ENCODE data around the gene RRN3. TPM values are rescaled to one million over a fixed set of nuclear protein-coding genes. Genes with fewer than 3 reads are reported as not detected.

RRN3 gene
- total RNA-seq, 4 donors from 2014 or later, result 24.7 to 56.9 (median 38.1) TPM

DNA sequence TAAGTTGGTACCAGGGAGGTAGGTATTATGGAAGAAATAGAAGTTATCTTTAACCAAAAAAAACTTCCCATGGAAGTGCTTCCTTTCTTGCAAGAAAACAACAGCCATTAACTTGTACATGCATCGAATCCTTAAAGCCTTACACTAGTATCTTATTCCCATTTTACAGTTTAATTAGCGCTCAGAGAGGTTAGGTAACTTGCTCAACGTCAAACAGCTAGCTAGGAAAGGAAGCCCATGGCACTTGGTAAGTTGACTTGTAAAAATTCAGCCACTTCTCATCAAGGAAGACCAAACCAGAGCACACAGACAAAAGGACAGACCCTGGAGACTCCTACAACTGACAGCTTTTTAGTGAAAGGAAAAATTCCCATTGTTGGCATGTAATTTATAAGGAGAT lies 34.7 kb downstream of the RRN3 start:
- Histone ChIP-seq H3K27me3 (no peaks in the 10 kb centered on the region), H3K36me3 (no peaks in the 10 kb centered on the region)
- intact Hi-C loops (cut with DNase I; ENCODE audit: low total_unique reads), result no loop called here

DNA sequence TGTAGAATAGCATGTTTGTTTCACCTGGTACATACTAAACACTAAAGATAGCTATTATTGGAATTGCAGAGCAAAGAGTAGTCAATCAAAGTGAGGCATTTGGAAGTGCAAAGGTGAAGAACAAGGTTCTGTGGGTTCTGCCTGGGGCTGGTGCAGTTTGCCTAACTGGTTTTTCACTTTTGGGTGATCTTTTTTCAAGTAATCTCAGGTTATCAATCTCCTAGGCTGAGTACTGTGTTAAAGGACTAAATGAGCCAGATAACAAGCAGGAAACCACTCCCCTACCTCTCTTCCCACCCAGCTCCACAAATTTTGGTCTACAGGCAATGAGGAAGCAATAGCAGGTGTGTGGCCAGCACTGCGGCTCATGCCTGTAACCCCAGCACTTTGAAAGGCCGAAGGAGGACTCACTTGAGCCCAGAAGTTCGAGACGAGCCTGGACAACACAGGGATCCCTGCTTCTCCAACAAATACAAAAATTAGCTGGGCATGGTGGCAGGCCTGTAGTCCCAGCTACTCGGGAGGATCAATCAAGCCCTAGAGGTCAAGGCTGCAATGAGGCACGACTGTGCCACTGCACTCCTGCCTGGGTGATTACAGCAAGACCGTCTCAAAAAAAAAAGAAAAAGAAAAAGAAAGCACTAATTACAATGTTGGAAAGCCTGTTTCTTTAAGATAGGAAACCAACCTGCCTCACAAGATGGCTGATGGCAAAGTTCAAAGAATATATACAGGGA lies 36.2 kb downstream of the RRN3 start:
- no peaks in the 10 kb centered on the region for H3K36me3 ChIP-seq
- intact Hi-C loops (cut with DNase I; ENCODE audit: low total_unique reads), result no loop called here
- no peaks in the 10 kb centered on the region for H3K9me3 ChIP-seq
- no peaks in the 10 kb centered on the region for H3K27me3 ChIP-seq
- no peak overlapping the region for H3K27ac ChIP-seq
- DNase-seq, result no peak
- no peaks in the 10 kb centered on the region for H3K4me1 ChIP-seq
- TF ChIP-seq POLR2A (IDR thresholded peaks at IDR 0.05), result no peak
- TF ChIP-seq, protein P1, sequence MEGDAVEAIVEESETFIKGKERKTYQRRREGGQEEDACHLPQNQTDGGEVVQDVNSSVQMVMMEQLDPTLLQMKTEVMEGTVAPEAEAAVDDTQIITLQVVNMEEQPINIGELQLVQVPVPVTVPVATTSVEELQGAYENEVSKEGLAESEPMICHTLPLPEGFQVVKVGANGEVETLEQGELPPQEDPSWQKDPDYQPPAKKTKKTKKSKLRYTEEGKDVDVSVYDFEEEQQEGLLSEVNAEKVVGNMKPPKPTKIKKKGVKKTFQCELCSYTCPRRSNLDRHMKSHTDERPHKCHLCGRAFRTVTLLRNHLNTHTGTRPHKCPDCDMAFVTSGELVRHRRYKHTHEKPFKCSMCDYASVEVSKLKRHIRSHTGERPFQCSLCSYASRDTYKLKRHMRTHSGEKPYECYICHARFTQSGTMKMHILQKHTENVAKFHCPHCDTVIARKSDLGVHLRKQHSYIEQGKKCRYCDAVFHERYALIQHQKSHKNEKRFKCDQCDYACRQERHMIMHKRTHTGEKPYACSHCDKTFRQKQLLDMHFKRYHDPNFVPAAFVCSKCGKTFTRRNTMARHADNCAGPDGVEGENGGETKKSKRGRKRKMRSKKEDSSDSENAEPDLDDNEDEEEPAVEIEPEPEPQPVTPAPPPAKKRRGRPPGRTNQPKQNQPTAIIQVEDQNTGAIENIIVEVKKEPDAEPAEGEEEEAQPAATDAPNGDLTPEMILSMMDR (IDR thresholded peaks at IDR 0.05), result no peak
- H3K4me3 ChIP-seq, result no peak overlapping the region

More for the DNA sequence above, 34.7 kb downstream of the RRN3 start:
- Histone ChIP-seq H3K4me3 (no peak overlapping the region), H3K9me3 (no peaks in the 10 kb centered on the region), H3K4me1 (no peaks in the 10 kb centered on the region), H3K27ac (no peak overlapping the region)
- DNase-seq, result no peak
- TF ChIP-seq POLR2A (IDR thresholded peaks at IDR 0.05), result no peak
- TF ChIP-seq, protein P1 (IDR thresholded peaks at IDR 0.05), result no peak

DNA sequence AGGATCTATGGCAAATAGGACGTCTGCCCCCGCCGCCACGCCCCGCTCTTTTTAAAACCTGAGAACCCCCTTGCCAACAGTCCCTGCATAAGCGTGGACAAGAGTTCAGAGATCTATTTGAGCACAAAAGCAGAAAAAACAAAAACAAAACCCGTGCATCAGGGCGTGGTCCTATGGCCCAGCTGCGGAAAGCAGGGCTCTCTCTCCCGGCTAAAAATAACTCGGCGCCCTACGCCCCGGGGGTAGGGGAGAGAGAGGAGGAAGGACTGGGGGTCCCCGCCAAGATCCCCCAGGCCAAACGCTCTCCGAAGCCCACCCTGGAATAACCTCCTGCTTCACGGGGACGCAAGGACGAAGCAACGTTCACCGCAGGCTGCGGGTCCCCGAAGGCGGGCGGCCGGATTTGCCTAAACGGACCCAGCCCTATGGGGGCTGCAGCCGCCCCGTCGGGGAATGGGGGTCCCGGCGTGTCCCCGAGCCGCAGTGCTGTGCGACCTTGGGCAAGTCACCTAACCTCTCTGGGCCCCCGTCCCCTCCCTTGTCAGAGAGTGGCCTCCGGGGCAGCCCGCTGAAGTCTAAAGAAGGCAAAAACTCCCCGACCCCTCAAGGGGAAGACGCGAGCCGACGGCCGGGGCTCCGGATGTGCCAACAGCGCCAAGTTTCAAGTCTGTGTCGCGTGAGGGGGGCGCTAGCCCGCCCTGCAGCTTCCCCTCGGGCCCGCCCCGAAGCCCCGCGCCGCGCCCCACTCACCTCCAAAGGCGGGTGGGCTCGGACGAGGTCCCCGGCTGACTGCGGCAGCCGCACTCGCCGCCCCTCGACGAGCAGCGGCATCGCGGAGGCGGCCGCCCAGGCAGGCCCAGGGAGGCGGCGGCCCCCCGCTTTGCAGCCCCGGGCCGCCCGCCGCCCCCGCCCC lies 38.7 kb downstream of the RRN3 start:
- Histone ChIP-seq H3K27ac (peak overlapping the region; percentile 86 to 87), H3K4me3 (peak overlapping the region; percentile 79 to 93), H3K4me1 (no peaks in the 10 kb centered on the region), H3K27me3 (no peaks in the 10 kb centered on the region), H3K9me3 (no peaks in the 10 kb centered on the region), H3K36me3 (no peaks in the 10 kb centered on the region)
- intact Hi-C loops (cut with DNase I; ENCODE audit: low total_unique reads), result no loop called here
- DNase-seq, result peak; percentile 35 to 61
- TF ChIP-seq POLR2A (IDR thresholded peaks at IDR 0.05), result peak in 1 of 2 donors; percentile 56
- TF ChIP-seq, protein P1 (IDR thresholded peaks at IDR 0.05), result no peak

DNA sequence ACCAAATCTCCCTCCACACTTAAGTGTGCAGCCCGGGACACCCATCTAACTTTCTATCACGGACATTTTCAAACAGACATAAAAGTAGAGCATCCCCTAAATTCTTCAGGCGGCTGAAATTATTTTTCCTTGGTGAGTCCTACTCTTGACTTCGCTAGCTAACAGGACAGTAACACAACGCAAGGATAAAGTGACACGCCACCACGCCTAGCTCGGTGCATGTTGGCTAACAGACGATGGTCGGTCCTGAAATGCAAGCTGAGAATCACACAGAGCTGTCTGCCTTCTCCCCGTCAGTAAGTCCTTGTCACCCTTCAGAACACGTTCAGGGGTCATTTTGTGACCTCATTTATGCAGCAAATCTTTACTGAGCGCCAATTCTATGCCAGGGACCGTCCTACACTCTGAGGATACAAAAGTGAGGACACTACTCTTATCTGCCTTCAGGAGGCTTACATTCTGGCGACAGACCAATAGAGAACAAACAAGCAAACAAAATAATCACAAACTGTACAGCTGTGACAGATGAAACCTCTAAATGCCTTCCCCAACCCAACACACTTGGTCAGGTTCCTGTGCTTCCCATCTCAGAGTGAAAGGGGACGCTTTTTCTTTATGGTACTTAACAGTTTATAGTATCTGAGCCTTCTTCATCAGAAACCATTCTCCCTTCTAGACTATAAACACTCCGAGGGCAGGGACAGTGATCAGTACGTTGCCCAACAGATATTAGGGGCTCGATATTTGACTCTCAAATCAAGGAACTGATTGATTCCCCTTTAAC lies 39.5 kb downstream of the RRN3 start:
- H3K36me3 ChIP-seq, result no peaks in the 10 kb centered on the region
- no peaks in the 10 kb centered on the region for H3K9me3 ChIP-seq
- DNase-seq, result no peak
- H3K27ac ChIP-seq, result peak overlapping the region; percentile 86 to 87
- TF ChIP-seq POLR2A (IDR thresholded peaks at IDR 0.05), result no peak
- TF ChIP-seq, protein P1 (IDR thresholded peaks at IDR 0.05), result no peak
- intact Hi-C loops (cut with DNase I; ENCODE audit: low total_unique reads), result no loop called here
- no peaks in the 10 kb centered on the region for H3K4me1 ChIP-seq
- H3K4me3 ChIP-seq, result peak overlapping the region; percentile 79 to 93
- H3K27me3 ChIP-seq, result no peaks in the 10 kb centered on the region
